Activated naive CD4-positive, alpha-beta T cell treated with Interleukin-2 at 50 U/mL for 16 hours (primary cell): ENCODE results near the gene POU2F2.
"Not testable (repeated sequence)": the region's sequence is repeated elsewhere in the genome, so short reads cannot be mapped to it uniquely, and the experiment has no call there.

Experiments
- DNase-seq: peaks from one replicate; pipeline ENCODE4 v3.0.0-alpha.2; 2020

The POU2F2 gene

DNA sequence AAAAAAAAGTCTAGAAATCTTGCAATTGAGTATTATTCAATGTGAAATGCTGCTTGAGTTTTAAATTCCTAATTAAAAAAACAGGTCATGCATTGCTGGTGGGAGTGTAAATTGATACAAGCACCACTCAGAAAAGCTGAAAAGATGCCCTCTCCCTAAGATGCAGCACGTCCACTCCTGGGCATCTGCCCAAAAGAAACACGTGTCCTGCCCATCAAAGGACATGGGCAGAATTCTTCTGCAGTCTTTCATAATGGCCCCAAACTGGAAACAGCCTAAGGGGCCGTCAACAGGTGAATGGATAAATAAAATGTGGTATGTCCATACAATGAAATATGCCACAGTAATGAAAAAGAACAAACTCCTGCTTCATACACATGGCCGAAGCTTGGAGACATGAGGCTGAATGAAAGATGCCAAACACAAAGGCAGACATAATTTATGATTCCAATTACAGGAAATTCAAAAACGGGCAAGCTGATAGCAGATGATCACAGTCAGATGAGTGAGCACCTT lies 7.8 kb downstream of the POU2F2 start:
- no peak for DNase-seq

DNA sequence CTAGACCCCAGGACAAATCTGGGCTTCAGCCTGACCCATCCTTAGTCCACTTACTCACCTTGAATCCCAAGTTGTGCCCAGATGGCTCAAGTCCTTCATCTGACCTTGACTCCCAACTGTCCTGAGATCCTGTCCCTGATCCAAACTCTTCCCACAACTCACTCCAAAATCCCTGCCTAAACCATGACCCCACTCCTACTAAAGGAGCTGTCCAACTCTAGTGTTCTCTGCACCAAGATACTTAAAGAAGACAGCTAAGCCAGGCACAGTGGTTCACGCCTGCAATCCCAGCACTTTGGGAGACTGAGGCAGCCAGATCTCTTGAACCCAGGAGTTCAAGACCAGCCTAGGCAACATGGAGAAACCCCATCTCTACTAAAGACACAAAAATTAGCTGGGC lies 8.5 kb downstream of the POU2F2 start:
- no peak for DNase-seq

DNA sequence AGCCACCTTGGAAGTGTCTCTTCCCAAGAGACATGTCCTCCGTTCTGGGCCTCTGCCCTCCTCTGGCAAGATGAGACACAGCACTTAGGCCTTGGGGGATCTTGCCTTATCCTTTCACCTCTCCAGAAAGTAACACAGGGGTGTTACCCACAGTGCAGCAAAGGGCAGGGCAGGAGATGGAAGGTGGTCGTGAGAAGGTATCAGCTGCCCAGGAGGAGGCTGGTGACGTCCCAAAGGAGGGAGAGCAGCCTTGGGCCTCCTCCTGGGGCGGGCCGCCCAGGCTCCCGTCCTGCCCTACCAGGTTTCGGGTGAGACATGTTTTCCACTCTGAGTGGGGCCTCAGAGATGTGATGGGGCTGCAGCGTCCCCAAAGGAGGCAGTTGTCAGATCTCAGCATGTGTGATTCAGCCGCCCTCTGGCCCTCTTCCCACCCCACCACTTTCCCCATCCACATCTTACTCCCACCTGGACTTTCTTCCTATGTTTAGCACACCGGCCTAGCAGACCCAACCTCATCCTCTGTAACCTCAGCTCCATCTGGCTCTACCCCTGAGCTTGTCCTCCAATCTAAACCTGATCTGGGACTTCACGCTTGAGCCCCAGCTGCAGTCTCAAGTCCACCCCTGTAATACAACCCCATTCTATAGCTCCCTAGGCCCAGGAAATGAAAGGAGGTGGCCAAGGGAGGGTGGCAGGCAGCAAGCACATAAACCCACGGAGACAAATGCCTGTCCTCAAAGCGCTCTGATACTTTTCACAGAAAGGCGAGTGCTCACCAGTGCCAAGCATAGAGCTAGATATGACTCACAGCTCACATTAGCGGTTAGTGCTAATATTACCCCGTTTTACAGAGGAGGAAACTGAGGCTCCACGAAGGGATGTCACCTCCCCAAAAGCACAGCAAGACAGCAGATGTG lies 9.3 kb downstream of the POU2F2 start:
- DNase-seq, result peak; percentile 80

DNA sequence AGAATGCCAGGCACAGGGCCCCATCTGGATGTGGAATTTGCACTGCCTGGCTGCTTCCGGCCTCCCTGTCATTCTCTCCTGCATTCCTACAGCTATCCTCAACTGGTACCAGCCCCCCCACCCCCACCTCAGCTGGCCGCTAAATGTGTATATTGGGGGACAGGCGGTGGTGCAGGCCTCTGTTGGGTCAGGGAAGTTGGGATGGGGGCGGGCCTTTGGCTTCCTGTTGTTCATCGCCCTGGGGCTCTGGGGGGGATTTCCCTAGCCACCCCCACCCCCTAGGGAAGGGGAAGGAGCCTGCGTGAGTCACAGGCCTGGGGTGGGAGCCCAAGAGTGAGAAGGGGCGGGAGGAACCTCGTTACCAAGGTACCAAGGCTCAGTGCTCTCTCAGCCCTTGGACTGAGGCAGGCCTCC lies 10.6 kb downstream of the POU2F2 start:
- DNase-seq, result peak; percentile 85

DNA sequence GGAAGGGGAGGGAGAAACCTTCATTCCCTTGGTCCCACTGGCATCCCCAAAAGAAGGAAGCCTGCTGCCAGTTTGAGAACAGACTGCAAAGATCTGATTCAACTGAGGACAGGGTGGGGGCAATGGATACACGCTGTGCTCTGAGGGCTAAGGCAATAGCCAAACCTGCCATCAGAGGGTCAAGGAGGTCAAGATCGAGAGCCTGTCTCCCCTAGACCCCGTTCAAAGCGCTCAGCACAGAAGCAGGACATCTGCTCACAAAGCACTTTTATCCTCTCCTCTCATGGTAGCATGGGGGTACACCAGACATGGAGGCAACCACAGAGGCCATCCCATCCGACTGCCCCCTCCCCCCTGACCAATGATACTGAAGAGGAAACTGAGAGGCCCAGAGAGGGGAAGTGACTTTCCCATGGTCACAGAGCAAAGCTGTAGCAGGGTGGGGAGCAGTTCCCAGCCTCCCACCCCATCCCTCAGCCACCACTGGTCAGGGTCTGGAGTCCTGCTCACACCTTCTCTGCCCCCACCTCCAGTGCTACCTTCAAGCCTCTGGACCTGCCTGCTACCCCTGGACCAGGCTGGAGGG lies 11.1 kb downstream of the POU2F2 start:
- DNase-seq, result no peak

DNA sequence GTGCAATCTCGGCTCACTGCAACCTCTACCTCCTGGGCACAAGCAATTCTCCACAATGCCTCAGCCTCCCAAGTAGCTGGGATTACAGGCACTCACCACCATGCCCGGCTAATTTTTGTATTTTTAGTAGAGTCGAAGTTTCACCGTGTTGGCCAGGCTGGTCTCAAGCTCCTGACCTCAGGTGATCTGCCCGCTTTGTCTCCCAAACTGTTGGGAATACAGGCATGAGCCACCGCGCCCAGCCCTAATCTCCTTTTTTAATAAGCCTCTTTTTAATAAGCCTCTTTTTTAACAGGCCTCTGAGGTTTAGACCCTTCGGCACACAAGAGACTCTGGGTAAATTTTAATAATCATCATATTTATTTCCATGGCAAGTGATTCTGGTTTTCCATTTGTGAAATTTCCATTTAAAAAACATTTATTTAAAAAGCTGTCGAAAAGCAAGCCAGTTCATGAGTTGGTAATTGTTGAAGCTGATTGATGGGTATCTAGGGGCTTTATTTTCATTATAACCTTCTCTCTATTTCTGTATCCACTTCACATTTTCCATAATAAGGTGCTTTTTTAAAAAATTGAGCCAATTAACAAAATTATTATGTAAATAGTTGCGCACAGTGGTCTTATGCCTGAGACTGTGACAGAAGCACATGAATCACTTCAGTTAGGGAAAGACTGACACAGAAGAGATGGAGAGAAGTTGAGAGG lies 11.8 kb downstream of the POU2F2 start:
- DNase-seq, result no peak

DNA sequence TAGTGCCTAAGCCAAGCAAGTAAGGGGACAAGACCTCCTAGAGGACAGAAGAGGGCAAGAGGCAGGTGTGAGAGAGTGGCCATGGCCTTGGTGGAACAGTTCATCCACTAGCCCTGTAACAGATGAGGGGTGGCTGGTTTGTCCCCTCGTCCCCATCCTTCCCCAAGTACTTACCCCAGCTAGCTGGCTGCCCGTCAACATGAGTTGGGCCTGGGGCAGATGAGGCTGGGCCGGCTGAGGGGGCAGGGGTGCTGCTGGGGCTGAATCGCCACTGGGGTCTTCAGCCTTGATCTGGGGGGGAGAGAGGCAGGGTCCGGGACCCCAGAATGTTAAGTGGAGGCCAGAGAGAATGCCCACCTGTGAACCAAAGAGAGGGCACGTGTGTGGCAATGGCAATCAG lies 15.2 kb downstream of the POU2F2 start:
- no peak for DNase-seq

DNA sequence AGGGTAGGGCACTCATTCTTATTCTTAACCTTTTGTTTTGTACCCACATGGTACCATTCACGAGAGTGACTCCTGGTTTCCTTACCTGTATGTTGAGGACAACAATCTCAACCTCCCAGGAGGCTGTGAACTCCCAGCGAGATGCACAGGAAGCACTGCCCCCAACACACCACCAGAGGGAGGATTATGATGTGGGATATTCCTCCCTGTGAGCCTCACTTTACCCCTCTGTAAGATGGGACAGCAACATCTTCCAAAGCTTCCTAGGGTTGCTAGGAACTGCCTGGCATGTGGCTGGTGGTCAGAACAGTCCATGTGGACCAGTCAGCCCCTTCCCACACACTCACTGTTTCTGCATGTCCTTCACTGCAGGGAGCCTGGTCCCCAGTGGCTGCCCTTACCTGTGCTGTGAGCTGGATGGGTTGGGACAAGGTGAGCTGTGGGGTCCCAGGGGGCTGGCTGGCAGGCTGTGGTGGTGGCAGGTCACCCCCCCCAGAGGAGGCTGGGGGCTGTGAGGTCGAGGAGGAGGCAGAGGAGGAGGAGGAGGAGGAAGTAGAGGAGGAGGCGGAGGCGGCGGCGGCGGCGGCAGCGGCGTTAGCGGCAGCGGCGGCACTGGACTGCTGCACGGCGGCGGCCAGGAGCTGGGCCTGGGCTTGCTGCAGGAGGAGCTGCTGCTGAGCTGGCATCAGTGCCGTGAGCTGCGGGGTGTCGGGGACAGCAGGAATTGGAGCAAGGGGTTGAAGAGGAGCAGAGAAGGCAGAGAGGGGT lies 15.8 kb downstream of the POU2F2 start:
- no peak for DNase-seq

DNA sequence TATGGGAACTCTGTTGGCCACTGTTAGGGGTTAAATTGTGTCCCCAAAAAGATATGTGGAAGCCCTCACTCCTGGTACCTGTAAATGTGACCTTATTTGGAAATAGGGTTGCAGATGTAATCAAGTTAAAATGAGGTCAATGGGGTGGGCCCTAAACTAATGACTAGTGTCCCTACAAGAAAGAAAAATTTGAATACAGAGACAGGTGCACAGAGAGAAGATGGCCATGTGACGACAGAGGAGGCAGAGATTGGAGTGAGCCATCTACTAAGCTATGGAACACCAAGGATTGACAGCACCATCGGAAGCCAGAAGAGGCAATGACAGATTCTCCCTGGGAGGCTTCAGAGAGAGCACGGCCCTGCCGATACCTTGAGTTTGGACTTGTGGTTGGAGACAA lies 16.5 kb downstream of the POU2F2 start:
- DNase-seq, result no peak

DNA sequence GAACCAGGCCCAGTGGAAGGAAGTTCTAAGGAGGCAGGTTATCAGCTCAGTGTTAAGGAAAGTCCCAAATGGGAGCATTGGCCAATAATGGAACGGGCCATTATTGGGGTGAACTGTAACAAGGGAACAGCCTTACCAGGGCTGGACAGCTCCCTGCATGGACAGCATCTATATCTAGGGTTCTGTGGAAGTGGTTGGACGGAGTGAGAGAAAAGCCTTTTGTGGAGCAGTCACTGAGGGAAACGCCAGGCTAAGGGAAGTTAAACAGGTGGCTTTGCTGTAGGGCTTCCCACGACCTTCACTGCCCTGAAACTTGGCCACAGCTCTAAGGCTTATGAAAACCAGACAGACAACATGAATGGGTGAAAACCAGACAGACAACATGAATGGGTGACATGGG lies 17.0 kb downstream of the POU2F2 start:
- DNase-seq, result no peak

DNA sequence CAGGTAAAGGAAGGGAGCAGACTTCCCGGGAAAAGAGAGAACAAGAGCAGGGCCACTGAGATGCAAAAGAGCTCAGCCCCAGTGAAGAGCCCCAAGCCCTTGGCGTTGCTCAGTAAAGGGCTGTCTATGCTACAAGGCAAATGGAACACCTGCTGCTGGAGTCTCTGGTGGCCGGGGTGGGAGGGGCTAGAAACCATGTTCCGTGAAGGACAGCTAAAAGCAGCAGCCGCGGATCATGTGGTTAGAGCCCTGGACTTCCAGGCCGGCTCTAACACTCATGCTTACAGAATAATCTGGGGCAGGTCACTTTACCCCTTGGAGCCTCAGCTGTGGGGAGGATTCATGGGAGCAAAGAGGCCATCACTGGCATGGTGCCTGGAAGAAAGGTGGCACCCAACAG lies 17.8 kb downstream of the POU2F2 start:
- DNase-seq, result no peak

DNA sequence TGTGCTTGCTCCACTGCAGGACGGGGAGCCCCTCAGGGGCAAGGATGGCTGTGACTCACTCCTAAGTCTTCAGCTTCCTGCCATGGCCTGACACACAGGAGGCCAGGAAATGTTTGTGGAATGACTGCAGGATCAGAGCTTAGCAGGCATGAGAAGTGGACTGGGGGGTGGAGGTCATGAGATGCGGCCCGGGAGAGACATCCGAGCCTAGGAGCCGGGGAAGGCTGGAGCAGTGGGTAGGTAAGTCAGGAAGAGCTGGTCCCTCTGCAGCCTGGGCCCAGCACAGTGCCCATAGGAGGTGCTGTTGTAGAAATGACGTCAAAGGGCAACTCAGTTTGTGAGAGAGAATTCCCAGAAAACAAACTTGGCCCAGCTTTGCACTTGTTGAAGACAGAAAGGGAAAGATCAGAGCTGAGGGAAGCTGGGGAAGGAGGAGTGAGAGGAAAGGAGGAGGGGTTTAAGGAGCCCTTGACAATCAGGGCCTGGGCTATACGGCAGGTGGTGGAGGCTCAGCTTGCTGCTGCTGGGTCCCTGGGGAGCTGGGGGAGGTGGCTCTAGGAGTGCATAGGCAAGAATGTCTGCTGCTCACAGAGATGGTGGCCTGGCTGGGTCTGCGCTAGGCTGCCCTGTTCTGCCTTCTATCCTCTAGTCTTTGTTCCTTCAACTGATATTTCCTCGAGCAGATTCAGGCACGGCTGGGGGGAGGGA lies 18.5 kb downstream of the POU2F2 start:
- no peak for DNase-seq

DNA sequence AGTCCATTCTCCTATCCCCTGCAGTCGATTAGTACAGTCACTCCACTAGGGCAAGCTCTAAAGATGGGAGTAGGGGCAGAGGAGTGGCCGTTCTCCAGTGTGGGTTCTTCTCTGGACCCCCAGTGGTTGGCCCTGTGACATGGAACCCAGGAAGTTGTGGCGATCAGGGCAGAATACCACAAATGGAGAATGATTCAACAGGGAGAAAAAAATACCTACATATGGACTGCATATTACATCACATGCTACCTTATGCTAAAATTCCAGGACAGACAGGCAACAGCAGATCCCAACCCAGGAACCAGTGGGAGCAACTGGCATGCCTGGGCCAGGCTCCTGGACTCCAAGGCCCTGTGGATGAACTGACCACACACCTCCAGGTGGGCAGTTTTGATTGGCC lies 20.4 kb downstream of the POU2F2 start:
- no peak for DNase-seq

DNA sequence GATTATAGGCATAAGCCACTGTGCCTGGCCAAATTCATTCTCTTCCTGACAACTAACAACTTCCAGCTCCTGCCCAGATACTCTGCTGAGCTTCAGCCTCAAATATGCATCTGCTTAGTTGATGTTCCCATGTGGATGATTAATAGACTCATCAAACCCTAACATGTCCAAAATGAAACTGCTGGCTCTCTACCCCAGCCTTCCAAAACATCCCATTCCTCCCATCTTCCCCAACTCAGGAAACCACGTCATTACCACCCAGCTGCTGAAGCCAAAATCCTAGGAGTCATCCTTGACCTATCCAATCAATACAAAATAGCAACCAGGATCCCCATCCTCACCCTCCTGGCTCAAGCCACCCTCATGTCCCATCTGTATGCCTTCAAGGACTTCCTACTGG lies 20.9 kb downstream of the POU2F2 start:
- no peak for DNase-seq

DNA sequence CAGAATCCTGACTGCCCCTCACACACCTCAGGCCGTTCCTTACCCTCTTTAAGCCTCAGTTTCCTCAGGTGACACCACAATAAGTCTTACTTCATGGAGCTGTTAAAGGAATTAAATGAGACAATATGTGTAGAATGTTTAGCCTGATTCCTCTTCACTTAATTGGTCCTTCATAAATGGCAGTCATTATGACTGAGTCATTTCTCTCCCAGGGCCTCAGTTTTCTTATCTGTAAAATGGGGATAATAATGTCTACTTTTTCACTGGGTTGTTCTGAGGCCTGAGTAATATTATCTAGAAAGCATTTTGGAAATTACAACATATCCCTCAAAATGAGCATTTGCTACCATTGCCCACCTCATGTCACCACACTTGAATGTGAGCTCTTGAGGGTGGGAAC lies 21.6 kb downstream of the POU2F2 start:
- DNase-seq, result no peak

DNA sequence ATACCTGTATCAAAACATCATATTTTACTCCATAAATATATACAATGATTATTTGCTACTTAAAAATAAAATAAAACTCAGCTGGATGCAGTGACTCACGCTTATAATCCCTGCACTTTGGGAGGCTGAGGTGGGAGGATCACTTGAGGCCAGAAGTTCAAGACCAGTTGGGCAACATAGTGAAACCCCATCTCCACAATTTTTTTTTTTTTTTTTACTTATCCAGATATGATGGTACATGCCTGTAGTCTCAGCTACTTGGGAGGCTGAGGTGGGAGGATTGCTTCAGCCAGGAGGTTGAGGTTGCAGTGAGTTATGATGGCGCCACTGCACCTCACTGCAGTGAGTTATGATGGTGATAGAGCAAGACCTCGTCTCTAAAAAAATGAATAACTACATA lies 22.4 kb downstream of the POU2F2 start:
- no peak for DNase-seq

DNA sequence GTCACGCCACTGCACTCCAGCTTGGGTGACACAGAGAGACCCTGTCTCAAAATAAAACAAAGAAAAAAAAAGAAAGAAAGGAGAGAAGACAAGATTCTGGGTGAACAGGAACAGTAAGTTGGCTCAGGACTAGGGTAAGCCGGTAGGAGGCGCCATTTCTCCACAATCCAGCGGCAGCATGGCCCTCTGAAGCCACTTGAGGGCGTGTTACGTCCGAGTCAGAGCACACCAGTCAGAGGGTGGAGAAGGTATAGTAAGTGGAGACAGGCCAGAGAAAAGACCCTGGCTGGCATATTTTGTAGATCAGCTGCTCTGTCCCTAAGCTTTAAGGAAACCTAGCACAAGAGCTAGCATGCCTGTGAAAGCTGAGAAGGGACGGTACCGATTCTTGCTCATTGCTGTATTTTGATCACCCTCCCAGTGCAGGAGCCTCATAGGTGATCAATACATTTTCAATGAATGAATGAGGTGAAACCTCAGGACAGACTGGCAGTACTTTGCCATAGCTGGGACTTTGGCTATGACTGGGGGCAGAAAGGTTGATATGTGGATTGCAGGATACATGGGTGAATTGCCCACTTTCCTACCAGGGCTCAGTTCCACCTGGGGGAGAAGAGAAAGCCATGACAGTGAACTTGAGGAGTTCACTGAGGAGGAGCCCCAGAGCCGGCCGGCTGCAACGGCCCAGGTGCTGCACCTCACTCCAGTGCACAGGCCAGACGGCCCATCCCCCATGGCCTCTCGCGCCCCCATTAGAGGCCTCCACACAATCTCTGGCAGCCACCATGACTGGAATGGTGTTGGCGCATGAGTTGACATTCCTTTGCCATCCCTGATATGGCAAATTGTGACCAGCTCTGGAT lies 23.5 kb downstream of the POU2F2 start:
- DNase-seq, result peak; percentile 88

DNA sequence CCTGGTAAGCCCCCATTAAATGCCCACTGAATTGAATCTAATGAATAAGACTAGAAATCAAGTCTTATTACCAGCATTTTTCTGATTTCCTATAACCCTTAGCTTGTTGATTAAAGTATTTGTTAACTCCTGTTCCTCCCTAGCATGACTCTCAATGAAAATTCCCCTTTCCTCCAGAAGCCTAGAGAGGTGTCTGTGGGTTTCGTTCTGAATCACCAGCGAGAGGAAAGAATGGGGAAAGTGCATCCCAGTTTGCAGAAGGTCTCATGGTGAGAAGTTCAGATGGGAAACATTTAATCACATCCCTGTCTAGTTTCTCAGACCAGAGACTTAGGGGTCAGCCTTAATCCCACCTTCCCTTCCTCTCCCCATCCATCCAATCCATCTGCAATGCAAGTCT lies 26.9 kb downstream of the POU2F2 start:
- DNase-seq, result no peak

DNA sequence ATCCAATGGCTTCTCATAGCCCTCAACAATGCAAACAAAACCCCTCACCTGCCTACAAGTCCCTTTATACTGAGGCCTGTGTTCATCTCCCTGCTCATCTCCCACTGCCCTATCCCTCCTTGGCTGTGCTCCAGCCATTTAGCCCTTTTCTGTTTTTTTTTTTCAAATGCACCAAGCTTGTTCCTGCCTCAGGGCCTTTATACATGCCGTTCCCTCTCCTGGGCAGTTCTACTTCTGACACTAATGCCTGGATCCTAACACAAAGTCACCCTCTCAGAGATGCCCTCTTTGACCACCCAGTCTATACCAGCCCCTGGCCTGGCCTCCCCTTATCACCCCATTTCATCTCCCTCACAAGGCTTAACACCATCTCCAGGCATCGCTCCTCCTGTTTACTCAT lies 29.4 kb downstream of the POU2F2 start:
- DNase-seq, result no peak

DNA sequence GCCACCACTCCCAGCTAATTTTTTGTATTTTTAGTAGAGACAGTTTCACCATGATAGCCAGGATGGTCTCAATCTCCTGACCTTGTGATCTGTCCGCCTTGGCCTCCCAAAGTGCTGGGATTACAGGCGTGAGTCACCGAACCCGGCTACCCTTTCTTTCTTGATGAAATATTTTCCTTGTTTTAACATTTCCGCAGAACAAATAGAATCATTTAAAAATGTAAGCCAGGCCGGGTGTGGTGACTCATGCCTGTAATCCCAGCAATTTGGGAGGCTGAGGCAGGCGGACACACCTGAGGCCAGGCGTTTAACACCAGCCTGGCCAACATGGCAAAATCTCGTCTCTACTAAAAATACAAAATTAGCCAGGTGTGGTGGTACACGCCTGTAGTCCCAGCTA lies 32.0 kb downstream of the POU2F2 start:
- not testable (repeated sequence) for DNase-seq

DNA sequence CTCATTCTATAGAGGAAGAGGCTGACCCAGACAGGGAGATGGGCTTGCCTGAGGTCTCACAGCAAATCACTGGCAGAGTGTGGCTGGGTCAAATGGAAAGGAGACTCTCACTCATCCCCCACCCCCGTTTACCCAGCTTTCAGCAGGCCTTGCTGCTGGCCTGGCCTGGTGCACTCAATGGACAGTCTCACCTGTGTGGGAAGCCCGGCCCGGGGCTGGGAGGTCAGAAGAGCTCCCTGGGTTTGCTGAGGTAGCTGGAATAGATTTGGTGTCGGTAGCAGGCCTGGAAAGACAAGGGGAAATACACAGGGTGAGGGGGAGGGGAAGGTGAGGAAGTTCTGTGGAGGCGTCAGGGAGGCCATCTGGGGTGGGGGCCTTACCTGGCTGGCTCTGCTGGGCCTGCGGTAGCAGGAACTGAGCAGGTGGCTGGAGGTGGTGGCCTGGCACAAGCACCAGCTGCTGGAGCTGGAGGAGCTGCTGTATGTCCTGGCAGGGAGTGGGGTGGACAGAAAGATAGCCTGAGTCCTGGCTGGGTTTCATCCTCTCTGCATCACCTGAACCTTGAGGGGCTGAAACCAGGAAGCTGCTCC lies 32.8 kb downstream of the POU2F2 start:
- DNase-seq, result no peak
